Uterus (tissue), 4 donors: Measurements from ENCODE around the gene CIAO1. TPM values are rescaled to one million over a fixed set of nuclear protein-coding genes. Genes with fewer than 3 reads are reported as not detected.

Experiments
- DNase-seq, 2 donors: peaks; one replicate each; pipeline ENCODE4 v3.0.0-alpha.2; 2019 to 2020
- H3K27ac ChIP-seq, 2 donors: fragments of 200-600 bp; sonication (generic); 1 replicate in 1 of 2; 2 replicates in 1 of 2; pipeline ENCODE4 v1.5.1; 2016 to 2018
- H3K27me3 ChIP-seq, 2 donors: fragments of 200-600 bp; sonication (generic); one replicate each; pipeline ENCODE4 v1.5.1; 2018 to 2019; ENCODE audit warnings: control low read depth in 1 of 2
- H3K36me3 ChIP-seq, 2 donors: fragments of 200-600 bp; sonication (generic); one replicate each; pipeline ENCODE4 v1.5.1; 2019; ENCODE audit warnings: control low read depth in 1 of 2
- H3K4me1 ChIP-seq, 2 donors: fragments of 200-600 bp; sonication (generic); one replicate each; pipeline ENCODE4 v1.5.1; 2018 to 2019; ENCODE audit warnings: control low read depth in 1 of 2
- H3K4me3 ChIP-seq, 2 donors: fragments of 200-600 bp; sonication (generic); 1 replicate in 1 of 2; 2 replicates in 1 of 2; pipeline ENCODE4 v1.5.1; 2018 to 2019; ENCODE audit warnings: mild to moderate bottlenecking in 1 of 2
- H3K9me3 ChIP-seq, 2 donors: fragments of 200-600 bp; sonication (generic); one replicate each; pipeline ENCODE4 v1.5.1; 2019; ENCODE audit warnings: control low read depth in 1 of 2
- CTCF ChIP-seq, 4 experiments: fragments of 200-600 bp in 2 of 4; fragments of 450-650 bp in 2 of 4; sonication (generic) in 2 of 4; IDR thresholded peaks; one replicate each; pipeline ENCODE4 v1.5.1; 2016 to 2019; ENCODE audit warnings: antibody characterized with exemption in 4 of 4, mild to moderate bottlenecking in 2 of 4, moderate library complexity in 1 of 4
- POLR2A ChIP-seq, 2 donors: fragments of 450-650 bp; IDR thresholded peaks; one replicate each; pipeline ENCODE4 v1.6.1; 2016; ENCODE audit warnings: antibody characterized with exemption in 2 of 2, mild to moderate bottlenecking in 1 of 2, moderate library complexity in 1 of 2
- intact Hi-C: fragments of 100-400 bp; cut with DNase I; formaldehyde crosslinking; loops from one replicate; pipeline ENCODE4 v1.15.1; 2023; ENCODE audit warnings: low total_unique reads
- total RNA-seq, 4 donors: library from RNA; depleted of rRNA in 3 of 4; stranded (reverse); fragments of >200 nt in 3 of 4; gene quantifications; one replicate each; pipeline versions ENCODE4 v1.1.0 to v1.2.4, GENCODE V29; 2014 to 2023
- donor health status: DM: yes; HTN: yes; CAD: no.

CIAO1 gene
- total RNA-seq, 4 donors from 2014 or later = 60.1 to 113 (median 89.3) TPM

- Histone ChIP-seq H3K4me3 (no peak overlapping the region), H3K9me3 (no peaks in the 10 kb centered on the region), H3K27me3 (no peaks in the 10 kb centered on the region), H3K4me1 (peaks cover 0 to 9% of the 10 kb centered on the region in 2 donors), H3K27ac (no peak overlapping the region), H3K36me3 (no peaks in the 10 kb centered on the region)
- TF ChIP-seq CTCF (IDR thresholded peaks at IDR 0.05) (no peak), POLR2A (IDR thresholded peaks at IDR 0.05) (no peak)
- intact Hi-C loops = no loop called here
- no peak for DNase-seq
Observed at GRCh38 chr2:96301865-96302264, 35.8 kb downstream of the CIAO1 start.

DNA sequence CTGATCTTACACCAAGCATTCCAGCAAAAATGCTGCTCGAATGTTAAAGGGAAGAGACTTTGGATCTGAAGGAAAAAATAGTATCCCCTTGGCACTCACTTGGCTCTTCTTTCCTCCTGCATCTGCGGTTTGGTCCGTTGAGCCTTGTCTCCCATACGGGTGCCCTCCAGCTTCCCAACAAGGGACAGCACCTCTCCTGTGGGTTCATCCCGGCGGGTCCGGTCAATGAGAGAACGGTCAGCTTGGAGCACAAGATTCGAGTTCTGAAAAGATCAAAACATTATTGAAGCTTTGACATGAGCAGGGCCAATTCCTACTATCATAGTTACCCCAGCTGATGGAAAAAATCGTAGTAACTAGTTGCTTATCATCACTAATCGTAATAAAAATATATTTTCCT lies 38.6 kb downstream of the CIAO1 start:
- Histone ChIP-seq H3K9me3 (no peaks in the 10 kb centered on the region), H3K27me3 (no peaks in the 10 kb centered on the region), H3K36me3 (no peaks in the 10 kb centered on the region), H3K4me3 (peak overlapping the region; percentile 74 to 85), H3K27ac (peak overlapping the region; percentile 74 to 85), H3K4me1 (peaks cover 0 to 9% of the 10 kb centered on the region in 2 donors)
- TF ChIP-seq CTCF (IDR thresholded peaks at IDR 0.05) (no peak), POLR2A (IDR thresholded peaks at IDR 0.05) (no peak)
- intact Hi-C loops = no loop called here
- DNase-seq = no peak

DNA sequence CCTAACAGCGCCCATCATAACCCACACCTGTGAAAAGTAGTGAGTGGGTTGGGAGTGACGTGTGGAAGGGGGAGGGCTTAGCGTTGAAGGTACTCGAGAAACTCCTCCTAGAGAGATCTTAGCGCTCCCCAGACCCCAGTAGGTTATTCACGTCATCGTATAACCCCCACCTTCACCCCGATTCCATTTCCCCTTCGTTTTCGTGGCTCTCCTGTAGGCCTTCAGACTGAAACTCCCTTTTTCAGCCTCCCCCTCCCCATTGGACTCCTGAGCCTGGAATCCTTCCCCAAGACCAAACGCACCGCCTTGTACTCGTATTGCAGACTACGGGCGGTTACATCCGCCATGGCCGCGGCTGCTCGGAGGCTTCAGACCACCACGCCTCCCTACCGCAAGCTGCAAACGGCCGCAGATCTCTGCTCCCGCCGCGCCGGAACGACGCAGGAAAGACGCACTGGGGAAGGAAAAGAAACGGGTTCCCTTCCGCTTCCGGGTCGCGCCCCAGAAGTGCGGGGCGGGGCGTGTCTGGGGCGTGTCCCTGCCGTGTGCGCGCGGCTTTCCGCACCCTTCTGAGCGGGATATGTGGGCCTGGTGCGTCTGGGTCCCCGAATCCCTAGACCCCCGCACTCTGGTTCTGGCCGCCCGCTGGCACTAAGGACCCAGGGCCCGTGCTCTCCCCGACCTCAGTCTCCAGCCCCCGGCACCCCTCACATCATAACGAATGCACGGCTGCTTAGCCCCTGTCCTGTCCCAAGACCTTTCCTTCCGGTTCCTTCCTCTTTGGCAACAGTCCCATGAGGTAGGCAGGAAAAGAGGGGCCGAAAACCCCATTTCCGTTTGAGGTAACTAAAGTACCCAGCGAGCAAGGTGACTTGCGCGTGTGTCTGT lies 39.3 kb downstream of the CIAO1 start, which contains the start of gene SNRNP200:
SNRNP200 (minus strand) TSS at position 456 of the 888 bp plus-strand sequence; CDS start at position 347, 109 bp downstream.
- intact Hi-C loops = no loop called here
- peak; percentile 34 to 81 for TF ChIP-seq POLR2A (IDR thresholded peaks at IDR 0.05)
- no peak for TF ChIP-seq CTCF (IDR thresholded peaks at IDR 0.05)
- Histone ChIP-seq H3K9me3 (no peaks in the 10 kb centered on the region), H3K27me3 (no peaks in the 10 kb centered on the region), H3K4me3 (peak within 1 kb of the TSS; percentile 74 to 85), H3K36me3 (no peaks in the 10 kb centered on the region), H3K27ac (peak within 1 kb of the TSS; percentile 74 to 85), H3K4me1 (peaks cover 0 to 9% of the 10 kb centered on the region in 2 donors)
- peak; percentile 82 to 86 for DNase-seq

DNA sequence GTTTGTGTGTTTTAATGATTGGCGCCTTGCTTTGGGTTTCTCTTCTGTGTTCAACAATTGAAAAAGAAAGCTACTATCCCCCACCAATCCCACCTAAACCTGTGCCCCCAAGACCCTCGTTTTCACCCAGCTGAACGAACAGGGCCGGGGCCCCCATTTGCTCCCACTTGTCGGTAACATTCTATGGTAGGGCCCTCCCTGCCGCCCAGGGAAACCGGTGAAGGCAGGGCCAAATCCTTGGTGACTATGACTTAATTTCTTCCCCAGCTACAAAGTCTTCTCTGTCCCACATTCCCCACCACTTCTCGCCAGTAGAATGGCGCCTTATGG lies 39.9 kb downstream of the CIAO1 start:
- H3K36me3 ChIP-seq = no peaks in the 10 kb centered on the region
- peaks cover 0 to 9% of the 10 kb centered on the region in 2 donors for H3K4me1 ChIP-seq
- no peak for DNase-seq
- H3K27ac ChIP-seq = peak overlapping the region; percentile 74 to 85
- H3K27me3 ChIP-seq = no peaks in the 10 kb centered on the region
- TF ChIP-seq CTCF (IDR thresholded peaks at IDR 0.05) (no peak), POLR2A (IDR thresholded peaks at IDR 0.05) (no peak)
- H3K9me3 ChIP-seq = no peaks in the 10 kb centered on the region
- intact Hi-C loops = no loop called here
- peak overlapping the region; percentile 74 to 85 for H3K4me3 ChIP-seq

DNA sequence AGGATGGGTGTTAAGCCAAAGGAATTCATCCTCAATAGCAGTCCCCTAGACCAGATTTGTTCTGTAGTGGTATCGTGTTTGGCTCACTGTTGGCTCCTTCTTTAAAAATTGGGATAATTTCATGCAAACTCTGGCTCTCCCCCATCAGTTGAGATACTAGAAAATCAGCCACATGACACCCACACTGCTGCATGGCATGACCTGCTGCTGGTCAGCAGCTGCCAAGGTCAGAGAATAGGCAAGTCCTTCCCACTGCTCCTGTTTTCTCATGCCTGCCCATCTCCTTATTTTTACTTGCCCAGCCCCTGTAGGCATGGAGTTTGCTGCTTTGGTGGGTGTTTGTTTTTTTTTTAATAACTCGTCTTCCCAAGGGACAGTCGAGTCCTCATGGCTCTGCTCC lies 40.3 kb downstream of the CIAO1 start:
- no peak for DNase-seq
- intact Hi-C loops = no loop called here
- Histone ChIP-seq H3K27me3 (no peaks in the 10 kb centered on the region), H3K27ac (peak overlapping the region in 1 of 2 donors; percentile 85), H3K9me3 (no peaks in the 10 kb centered on the region), H3K4me3 (peak overlapping the region in 1 of 2 donors; percentile 74), H3K4me1 (peaks cover 0 to 9% of the 10 kb centered on the region in 2 donors), H3K36me3 (no peaks in the 10 kb centered on the region)
- TF ChIP-seq CTCF (IDR thresholded peaks at IDR 0.05) (no peak), POLR2A (IDR thresholded peaks at IDR 0.05) (no peak)
